NT2/D1 (cell line): ENCODE measurements around the gene ITIH4.

Source experiments
- SUZ12 ChIP-seq: IDR thresholded peaks from 2 replicates; pipeline ENCODE4 v1.6.1; 2011; ENCODE audit not compliant: insufficient read length, insufficient read depth; ENCODE audit errors: extremely low read depth
- YY1 ChIP-seq: IDR thresholded peaks from 2 replicates; pipeline ENCODE4 v1.6.1; 2011; ENCODE audit not compliant: insufficient read length, insufficient read depth
- ZNF274 ChIP-seq: IDR thresholded peaks from 2 replicates; pipeline ENCODE4 v1.6.1; 2011; ENCODE audit warnings: mild to moderate bottlenecking, low read depth, low read length

GRCh38 chr3:52836986-52837385 lies 6.5 kb upstream of the ITIH4 start:
- TF ChIP-seq YY1 (no peak), SUZ12 (no peak), ZNF274 (no peak)
